CD4-positive, alpha-beta T cell treated with Interleukin-10 for 1 hour (primary cell): ENCODE measurements around the gene RNPEPL1.
"Not testable (repeated sequence)": the region's sequence is repeated elsewhere in the genome, so short reads cannot be mapped to it uniquely, and the experiment has no call there.

Source experiments
- DNase-seq: peaks from one replicate; pipeline ENCODE4 v3.0.0-alpha.2; 2020

The RNPEPL1 gene

DNA sequence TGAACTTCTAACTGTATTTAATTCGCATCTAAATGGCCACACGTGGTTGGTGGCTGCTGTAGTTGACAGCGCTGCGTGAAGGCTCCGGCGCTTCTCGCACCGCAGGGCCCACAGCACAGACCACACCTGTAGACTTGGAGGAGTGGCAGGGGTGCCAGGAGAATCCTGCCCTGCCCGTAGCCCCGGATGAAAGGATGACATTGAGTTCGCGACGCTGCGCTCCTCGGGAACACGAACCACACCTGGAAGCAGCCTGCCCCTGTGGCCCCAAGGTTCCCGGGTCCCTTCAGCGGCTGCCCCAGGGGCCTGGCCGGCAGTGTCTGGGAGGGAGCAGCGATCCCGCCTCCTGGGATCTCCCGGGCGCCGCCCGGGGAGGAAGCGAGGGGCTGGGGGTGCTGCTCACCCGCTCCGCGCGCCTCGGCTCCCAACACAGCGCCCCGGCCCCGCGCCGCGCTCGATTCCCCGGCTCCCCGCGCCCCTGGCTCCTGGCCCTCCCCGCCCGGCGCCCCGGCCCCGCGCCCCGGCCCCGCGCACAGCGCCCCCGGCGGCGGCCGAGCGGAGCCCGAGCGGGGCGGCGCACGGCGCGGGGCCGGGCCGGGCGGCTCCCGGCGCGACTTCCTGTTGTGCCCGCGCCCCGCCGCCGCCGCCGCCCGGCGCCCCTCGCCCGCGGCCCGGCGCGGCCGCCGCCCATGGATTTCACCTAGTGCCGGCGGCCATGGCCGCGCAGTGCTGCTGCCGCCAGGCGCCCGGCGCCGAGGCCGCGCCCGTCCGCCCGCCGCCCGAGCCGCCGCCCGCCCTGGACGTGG, at the start of gene RNPEPL1:
Gene RNPEPL1 (plus strand): TSS at position 613 of the 806 bp plus-strand sequence. CDS start 103 bp downstream, at position 716.
- DNase-seq: peak; percentile 69

DNA sequence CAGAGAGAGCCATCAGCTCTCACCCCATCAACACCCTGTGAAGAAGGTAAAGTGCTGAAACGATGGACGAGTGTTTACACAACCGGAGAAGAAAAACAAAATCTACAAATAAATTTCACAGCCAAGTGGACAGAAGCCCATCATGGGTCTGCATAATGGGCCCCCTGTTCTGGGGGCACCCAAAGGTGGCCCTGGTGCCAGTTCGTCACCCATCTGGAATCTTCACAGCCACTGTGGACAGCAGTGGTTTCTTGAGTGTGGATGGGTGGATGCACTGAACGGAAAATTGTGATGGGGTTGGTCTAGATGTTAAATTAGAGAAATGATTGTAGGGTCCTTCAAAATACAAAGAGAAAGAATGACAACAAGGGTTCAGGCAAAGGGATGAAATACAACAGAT, 49.3 kb upstream of the RNPEPL1 start:
- no peak for DNase-seq

DNA sequence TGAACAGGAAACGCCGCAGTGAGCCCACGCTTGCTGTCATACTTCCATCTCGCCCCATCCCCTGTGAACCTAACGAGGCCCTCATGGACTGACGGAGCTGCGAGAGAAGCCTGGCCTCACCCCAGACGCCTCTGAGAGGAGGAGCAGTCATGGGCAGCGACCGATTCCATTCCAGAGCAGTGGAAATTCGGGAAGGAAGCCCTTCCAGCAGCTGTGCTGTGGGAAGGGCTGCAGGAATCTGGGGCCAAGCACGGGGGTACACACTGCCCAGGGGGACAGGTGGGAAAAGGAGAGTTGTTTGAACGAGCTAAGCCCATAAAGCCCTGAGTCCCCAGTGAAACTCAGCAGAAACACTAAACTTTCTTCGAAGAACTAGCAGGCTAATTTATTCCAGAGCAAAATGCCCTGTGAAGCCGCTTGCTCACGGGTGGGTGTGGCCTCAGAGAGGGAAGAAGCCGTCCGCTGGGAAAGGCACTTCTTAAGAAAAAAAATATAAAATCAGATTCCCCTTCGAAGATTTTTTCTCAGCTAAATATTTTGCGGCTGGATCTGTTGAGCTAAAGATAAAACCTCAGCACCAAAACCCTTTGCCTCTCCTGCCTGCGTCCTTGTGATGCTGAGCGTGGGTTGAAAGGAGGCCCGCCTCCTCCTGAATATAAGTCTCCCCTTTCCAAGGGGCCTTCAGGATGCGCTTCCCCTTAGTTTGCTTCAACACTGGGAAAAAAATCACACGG, 48.7 kb upstream of the RNPEPL1 start:
- no peak for DNase-seq

- DNase-seq: no peak
Measured at GRCh38 chr2:240520130-240520973, 47.9 kb upstream of the RNPEPL1 start.

DNA sequence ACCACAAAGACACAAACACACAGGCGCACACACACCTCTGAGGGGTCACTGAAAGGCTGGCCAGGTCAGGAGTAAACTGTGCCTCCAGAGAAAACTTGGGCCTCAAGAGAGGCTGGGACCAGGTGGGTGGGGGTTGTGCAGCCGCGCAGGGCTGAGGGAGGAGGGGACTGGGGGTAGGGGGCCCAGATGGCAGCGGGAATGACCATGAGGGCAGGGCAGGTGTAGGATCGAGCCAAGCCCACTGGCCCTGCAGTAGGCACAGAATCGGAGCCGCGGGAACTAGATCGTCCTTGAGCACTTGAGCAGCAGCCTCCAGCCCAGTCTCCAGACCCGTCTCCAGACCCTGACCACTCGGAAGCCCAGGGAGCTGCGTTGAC, 47.3 kb upstream of the RNPEPL1 start:
- no peak for DNase-seq

GRCh38 chr2:240521885-240522284, 46.4 kb upstream of the RNPEPL1 start:
- DNase-seq: peak; percentile 5

DNA sequence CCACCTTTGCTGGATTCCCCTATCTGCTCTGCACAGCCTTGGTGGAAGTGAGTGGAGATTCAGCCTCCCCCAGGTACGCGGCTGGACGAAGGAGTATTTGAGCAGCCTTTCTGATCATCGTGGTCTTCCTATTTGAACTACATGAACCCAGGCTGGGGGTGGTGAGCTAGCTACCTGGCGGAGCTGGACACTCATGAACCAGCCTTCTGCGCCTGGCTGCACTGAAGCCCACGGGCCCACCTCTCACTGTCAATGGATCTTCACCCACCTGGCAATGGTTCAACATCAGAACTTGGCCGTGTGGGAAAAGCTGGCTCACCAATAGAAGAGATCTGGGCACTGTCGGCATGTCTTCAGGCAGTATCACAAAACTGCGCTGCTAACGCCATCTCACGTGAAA, 45.9 kb upstream of the RNPEPL1 start:
- no peak for DNase-seq

GRCh38 chr2:240523451-240524281, 44.6 kb upstream of the RNPEPL1 start:
- no peak for DNase-seq

GRCh38 chr2:240524963-240525718, 43.1 kb upstream of the RNPEPL1 start:
- no peak for DNase-seq

DNA sequence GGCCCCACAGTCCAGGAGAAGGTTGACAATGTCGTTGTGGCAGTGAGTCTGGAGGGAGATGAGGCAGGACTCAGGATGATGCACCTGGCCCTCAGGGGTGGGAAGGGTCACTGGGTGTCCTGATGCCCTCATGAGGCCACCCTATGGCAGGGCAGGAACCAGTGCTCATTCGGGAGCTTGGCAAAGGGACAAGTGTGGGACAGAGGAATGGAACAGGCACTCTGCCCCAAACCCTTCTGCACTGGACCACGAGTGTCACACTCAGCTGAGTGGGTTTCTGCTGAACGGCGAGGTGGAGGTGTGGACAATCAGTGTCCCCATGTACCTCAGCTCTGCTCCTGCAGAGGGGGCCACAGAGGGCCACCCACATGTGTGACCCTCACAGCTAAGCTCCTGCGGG, 42.5 kb upstream of the RNPEPL1 start:
- no peak for DNase-seq

DNA sequence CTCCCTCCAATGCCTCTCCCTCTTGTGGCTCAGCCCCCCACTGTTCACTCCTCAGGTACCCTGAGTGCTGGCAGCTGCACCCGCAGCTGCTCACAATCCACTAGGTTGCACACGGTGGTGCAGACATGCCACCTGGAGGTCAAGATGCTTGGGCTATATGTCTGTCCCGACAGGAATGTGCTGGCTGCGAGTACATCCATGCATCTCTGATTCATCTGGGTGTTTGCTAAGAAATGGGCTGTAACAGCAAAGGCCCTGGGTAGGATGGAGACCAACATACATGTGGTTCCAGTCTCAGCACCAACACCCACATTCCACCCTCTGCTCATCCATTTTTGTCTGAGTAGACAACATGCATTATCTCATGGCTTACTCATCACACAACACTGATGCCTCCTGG, 41.8 kb upstream of the RNPEPL1 start:
- no peak for DNase-seq

GRCh38 chr2:240527153-240527750, 41.0 kb upstream of the RNPEPL1 start:
- no peak for DNase-seq

DNA sequence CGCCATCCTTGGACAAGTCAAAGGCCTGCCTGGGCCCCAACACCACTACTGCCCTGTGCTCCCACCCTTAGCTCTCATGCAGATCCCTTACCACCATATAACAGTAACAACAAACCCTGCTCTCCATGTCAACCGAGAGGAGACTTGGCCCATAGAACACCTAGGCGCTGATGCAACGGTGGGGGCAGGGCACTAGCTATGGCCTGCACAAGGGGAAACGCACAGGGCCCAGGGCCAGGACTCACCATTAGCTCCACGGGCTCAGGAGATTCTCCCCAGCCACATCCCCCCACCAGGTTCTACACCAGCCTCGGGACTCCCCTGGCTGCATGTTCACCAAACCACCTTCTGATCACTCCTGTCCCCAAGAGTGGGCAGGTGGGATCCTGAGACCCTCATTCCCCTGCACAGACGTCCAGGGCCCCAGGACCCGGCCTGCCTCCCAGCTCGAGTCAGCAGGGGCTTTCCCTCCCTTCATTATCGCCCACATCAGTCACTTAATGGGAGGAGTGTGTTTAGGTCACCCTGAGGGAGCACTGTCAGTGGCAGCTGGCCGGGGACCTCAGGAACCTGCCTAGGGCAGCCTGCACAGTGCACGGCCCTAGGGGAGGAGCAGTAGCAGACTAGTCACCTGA, 39.8 kb upstream of the RNPEPL1 start:
- DNase-seq: no peak

DNA sequence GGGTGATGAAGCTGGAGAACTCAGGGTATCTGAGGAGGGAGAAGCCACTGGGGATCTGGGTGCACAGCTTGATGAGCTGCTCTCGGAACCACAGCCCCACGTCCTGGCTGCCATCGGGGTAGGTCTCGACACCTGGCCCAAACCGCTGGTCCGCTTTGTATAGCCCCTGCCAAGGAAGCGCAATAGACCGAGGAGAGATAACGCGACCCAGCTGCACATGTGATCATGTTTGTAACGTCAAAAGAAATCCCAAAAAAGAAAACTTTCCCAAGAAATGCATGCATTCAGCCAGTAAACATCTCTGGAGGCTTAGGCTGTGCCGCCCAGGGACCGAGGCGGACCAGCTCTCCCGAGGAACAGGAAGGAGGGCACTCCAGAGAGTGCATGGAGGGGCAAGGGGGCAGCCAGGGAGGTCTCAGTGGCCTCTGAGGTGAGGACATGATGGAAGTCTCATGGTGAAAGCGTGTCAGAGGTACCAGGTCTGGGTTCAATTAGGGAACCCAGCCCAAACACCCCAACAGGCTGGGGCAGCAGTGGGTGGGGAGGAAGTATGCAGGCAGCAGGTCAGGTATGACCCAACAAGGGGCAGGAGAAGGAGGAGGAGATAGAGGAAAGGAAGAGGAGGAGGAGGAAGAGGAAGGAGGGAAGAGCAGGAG, 38.8 kb upstream of the RNPEPL1 start:
- no peak for DNase-seq

DNA sequence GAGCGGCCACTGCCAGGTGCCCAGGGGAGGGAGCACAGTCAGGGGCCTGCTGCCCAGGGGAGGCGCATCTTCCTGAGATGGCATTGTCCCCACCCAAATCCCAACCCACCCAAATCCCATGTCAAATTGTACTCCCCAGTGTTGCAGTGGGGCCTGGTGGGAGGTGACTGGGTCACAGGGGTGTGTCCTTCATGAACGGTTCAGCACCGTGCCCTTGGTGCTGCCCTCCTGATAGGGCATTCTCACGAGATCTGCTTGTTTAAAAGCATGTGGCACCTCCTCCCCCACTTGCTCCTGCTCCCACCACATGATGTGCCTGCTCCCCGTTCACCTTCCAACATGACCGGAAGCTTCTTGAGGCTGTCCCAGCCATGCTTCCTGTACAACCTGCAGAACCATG, 38.1 kb upstream of the RNPEPL1 start:
- no peak for DNase-seq

DNA sequence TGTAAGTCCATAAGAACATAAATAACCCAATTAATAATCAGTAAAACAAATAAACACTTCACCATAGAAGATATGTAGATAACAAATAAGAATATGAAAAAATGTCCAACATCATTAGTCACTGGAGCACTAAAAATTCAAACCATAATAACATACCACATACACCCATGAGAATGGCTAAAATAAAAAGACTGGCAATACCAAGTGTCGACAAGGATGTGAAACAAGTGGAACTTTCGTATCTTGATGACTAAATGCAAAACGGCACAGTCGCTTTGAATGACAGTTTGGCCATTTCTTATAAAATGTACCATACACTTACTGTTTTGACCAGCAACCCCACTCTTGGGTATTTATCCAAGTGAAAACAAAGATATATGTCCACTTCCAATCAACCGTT, 37.2 kb upstream of the RNPEPL1 start:
- DNase-seq: no peak

DNA sequence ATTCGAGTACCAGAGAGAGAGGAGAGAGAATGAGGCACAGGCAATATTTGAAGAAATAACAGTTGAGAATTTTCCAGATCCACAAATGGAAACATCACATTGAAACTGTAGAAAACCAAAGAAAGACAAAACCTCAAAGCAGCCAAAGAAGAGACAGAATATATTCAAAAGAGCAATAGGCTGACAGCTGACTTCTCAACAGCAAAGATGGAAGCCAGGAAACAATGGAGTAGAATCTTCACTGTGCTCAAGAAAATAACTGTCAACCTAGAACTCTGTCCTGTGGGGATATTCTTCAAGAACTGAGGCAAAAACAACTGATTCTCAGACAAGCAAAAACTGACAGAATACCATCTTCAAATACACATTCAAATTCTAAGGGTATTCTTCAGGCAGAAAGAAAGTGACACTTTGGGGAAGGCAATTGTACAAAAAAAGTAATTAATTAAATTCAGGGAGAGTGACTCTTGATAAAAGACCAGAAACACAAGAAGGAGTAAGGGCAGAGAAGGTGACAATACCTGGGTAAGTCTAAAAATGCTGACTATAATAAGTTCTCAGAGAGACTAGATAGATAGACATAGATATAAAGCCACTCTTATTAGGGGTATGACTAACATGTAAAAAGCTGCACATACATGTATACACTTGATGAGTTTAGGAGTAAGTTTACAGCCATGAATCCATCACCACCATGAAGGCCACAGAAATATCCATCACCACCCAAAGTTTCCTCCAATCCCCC, 36.1 kb upstream of the RNPEPL1 start:
- no peak for DNase-seq

GRCh38 chr2:240538031-240538780, 30.1 kb upstream of the RNPEPL1 start:
- DNase-seq: no peak

DNA sequence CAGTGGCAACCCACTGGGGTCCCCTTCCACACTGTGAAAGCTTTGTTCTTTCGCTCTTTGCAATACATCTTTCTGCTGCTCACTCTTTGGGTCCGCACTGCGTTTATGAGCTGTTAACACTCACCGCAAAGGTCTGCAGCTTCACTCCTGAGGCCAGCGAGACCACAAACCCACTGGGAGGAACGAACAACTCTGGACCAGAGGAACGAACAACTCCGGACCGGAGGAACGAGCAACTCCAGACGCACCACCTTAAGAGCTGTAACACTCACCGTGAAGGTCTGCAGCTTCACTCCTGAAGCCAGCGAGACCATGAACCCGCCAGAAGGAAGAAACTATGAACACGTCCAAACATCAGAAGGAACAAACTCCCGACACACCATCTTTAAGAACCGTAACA, 29.2 kb upstream of the RNPEPL1 start:
- not testable (repeated sequence) for DNase-seq
